Gastroesophageal sphincter (tissue), 4 donors: ENCODE data around the gene LIF. TPM values are rescaled to one million over a fixed set of nuclear protein-coding genes. Genes with fewer than 3 reads are reported as not detected.

ENCODE experiments used
- ATAC-seq: fragments of 150-250 bp; one replicate; pipeline ENCODE4 v1.9.1; 2016; ENCODE audit warnings: mild to moderate bottlenecking, moderate library complexity
- H3K27ac ChIP-seq, 4 donors: fragments of 200-600 bp; sonication (generic) in 3 of 4; 1 replicate in 3 of 4; 2 replicates in 1 of 4; pipeline ENCODE4 v1.5.1; 2016 to 2019
- H3K27me3 ChIP-seq: fragments of 200-600 bp; sonication (generic); one replicate; pipeline ENCODE4 v1.5.1; 2019
- H3K36me3 ChIP-seq, 2 donors: fragments of 200-600 bp; sonication (generic); one replicate each; pipeline ENCODE4 v1.5.1; 2019; ENCODE audit warnings: control low read depth in 1 of 2
- H3K4me1 ChIP-seq, 3 donors: fragments of 200-600 bp; sonication (generic); 1 replicate in 2 of 3; 2 replicates in 1 of 3; pipeline ENCODE4 v1.5.1; 2016 to 2019; ENCODE audit warnings: control low read depth in 2 of 3
- H3K4me3 ChIP-seq, 2 donors: fragments of 200-600 bp; sonication (generic); one replicate each; pipeline ENCODE4 v1.5.1; 2019; ENCODE audit warnings: mild to moderate bottlenecking in 1 of 2, moderate library complexity in 1 of 2
- H3K9me3 ChIP-seq, 3 donors: fragments of 200-600 bp; sonication (generic); one replicate each; pipeline ENCODE4 v1.5.1; 2017 to 2019; ENCODE audit warnings: control low read depth in 2 of 3
- EP300 ChIP-seq: sonication (generic); formaldehyde crosslinking; IDR thresholded peaks from one replicate; pipeline ENCODE4 v1.6.1; 2017; ENCODE audit warnings: antibody characterized with exemption, mild to moderate bottlenecking
- POLR2A ChIP-seq, 2 donors: fragments of 450-650 bp; IDR thresholded peaks; one replicate each; pipeline ENCODE4 v1.6.1; 2017; ENCODE audit warnings: antibody characterized with exemption in 2 of 2, mild to moderate bottlenecking in 2 of 2, moderate library complexity in 1 of 2
- POLR2AphosphoS5 ChIP-seq: sonication (generic); formaldehyde crosslinking; IDR thresholded peaks from one replicate; pipeline ENCODE4 v1.6.1; 2017; ENCODE audit warnings: antibody characterized with exemption
- WGBS, 2 donors: methylation state at CpG; one replicate each; pipeline ENCODE4 v1.1.5; 2018; ENCODE audit warnings: low coverage in 1 of 2; 5-methylcytosine and 5-hydroxymethylcytosine counted together
- total RNA-seq, 4 donors: library from RNA; depleted of rRNA; stranded (reverse); fragments of >200 nt; gene quantifications; one replicate each; pipeline ENCODE4 v1.1.0, GENCODE V29; 2016
- TF ChIP-seq, protein P1 (sequence below), 4 experiments: fragments of 200-600 bp in 2 of 4; fragments of 450-650 bp in 2 of 4; sonication (generic) in 1 of 4; IDR thresholded peaks; one replicate each; pipeline ENCODE4 v1.5.1; 2017 to 2019; ENCODE audit warnings: antibody characterized with exemption in 4 of 4, mild to moderate bottlenecking in 2 of 4, moderate library complexity in 2 of 4

The LIF gene
- total RNA-seq, 4 donors from 2014 or later = 0.58 to 15.8 (median 0.59) TPM; not detected in 1

DNA sequence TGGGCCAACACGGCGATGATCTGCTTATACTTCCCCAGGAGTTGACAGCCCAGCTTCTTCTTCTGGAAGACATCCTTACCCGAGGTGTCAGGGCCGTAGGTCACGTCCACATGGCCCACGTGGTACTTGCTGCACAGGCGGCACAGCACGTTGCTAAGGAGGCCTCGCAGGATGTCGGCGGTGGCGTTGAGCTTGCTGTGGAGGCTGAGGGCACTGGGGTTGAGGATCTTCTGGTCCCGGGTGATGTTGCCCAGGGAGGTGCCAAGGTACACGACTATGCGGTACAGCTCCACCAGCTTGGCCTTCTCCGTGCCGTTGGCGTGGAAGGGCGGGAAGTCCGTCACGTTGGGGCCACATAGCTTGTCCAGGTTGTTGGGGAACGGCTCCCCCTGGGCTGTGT is 2.9 kb downstream of the LIF start:
- TF ChIP-seq, protein P1, sequence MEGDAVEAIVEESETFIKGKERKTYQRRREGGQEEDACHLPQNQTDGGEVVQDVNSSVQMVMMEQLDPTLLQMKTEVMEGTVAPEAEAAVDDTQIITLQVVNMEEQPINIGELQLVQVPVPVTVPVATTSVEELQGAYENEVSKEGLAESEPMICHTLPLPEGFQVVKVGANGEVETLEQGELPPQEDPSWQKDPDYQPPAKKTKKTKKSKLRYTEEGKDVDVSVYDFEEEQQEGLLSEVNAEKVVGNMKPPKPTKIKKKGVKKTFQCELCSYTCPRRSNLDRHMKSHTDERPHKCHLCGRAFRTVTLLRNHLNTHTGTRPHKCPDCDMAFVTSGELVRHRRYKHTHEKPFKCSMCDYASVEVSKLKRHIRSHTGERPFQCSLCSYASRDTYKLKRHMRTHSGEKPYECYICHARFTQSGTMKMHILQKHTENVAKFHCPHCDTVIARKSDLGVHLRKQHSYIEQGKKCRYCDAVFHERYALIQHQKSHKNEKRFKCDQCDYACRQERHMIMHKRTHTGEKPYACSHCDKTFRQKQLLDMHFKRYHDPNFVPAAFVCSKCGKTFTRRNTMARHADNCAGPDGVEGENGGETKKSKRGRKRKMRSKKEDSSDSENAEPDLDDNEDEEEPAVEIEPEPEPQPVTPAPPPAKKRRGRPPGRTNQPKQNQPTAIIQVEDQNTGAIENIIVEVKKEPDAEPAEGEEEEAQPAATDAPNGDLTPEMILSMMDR (IDR thresholded peaks at IDR 0.05) = no peak
- TF ChIP-seq EP300 (no peak), POLR2A (IDR thresholded peaks at IDR 0.05) (no peak), POLR2AphosphoS5 (no peak)
- Histone ChIP-seq H3K9me3 (no peaks in the 10 kb centered on the region), H3K27ac (no peak overlapping the region), H3K4me3 (no peak overlapping the region), H3K36me3 (no peaks in the 10 kb centered on the region), H3K4me1 (peaks cover 0 to 19% (median 14%) of the 10 kb centered on the region in 3 donors), H3K27me3 (peaks cover 63% of the 10 kb centered on the region)
- WGBS, 2 donors = 80 to 91% methylated on average over 3 to 4 of the region's 22 CpGs
- no peak for ATAC-seq

DNA sequence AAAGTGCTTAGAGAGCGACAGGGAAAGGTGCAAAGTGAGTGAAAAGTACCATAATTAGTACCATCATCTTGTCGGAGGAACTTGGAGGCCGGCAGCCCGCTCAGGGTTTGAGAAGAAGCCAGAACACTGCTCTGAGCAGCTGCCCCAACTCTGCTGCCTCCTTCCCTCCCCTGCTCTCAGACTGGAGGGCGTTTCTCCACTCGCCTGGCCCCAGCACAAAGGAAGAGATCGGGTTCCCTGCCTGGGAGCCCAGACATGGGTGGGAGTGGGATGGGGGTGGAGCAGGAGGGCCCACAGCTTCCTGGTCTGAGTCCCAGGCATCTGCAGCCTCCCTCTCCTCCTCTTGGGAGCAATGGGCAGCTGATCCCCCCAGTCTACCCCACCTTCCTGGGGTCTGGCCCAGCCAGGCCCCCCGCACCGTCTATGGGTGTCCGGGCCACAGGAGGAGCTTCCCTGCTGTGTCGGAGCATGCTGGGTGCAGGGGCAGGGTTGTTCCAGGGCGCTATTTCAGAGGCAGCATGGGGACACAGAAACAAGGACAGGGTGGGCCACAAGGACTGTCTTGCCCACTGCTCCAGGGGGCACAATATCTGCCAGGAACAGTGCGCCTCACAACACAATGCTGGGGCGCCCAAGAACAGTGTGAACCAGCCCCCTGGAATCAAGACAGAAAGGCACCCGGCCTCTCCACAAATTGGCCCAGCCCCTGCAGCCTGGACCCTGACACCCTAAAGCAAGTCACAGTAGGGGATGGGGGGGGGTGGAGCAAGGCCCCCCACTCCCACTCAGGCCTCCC is 4.8 kb downstream of the LIF start:
- H3K36me3 ChIP-seq = no peaks in the 10 kb centered on the region
- no peak overlapping the region for H3K4me3 ChIP-seq
- WGBS, 2 donors = 20 to 53% methylated on average over 1 to 3 of the region's 15 CpGs
- ATAC-seq = no peak
- peaks cover 0 to 14% (median 13%) of the 10 kb centered on the region in 3 donors for H3K4me1 ChIP-seq
- H3K9me3 ChIP-seq = no peaks in the 10 kb centered on the region
- H3K27me3 ChIP-seq = peaks cover 44% of the 10 kb centered on the region
- TF ChIP-seq POLR2A (IDR thresholded peaks at IDR 0.05) (no peak), POLR2AphosphoS5 (no peak), EP300 (no peak)
- TF ChIP-seq, protein P1 (IDR thresholded peaks at IDR 0.05) = no peak
- H3K27ac ChIP-seq = peak overlapping the region in 1 of 4 donors; percentile 18

DNA sequence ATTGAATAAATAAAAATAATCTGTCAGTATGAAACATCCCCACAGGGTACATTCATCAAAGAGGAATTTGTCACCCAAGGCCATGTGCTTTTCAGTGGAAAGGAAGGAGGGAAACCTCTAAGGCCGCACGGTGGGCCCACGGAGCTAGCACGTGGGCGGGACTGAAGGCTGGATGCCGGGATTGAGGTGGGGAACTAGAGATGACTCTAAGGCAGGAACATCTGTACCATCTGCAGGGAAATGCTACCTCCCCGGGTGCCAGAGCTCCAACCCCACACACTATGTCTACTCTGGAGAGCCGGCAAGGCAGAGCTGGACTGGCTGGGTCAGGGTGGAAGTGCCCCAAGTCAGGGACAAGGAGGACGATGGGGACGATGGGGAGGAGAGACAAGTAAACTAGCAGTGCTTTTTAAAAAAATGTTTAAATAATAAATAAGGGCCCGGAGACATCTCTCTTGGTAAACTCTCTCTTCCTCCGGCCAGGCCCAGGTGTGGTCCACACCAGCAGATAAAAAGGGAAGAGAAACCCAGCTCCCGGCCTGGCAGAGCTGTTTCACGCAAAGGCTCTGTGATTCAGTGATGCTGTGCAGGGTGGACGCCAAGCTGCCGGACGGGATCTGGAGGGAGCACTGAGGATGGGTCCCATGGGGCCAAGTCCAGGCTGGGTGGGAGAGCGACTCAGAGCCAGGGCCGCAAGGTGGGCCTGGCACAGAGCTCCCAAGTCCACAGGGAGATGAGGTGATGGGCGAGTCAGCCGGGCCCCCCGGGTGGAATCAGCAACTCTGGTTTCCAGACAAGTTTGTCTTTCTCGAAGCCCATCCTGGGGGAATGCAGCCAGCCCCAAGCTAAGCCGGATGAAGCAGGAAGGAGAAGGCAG is 5.8 kb downstream of the LIF start:
- ATAC-seq = no peak
- Histone ChIP-seq H3K4me3 (no peak overlapping the region), H3K27ac (peak overlapping the region in 1 of 4 donors; percentile 18), H3K9me3 (no peaks in the 10 kb centered on the region), H3K4me1 (peaks cover 0 to 10% (median 7%) of the 10 kb centered on the region in 3 donors), H3K36me3 (no peaks in the 10 kb centered on the region), H3K27me3 (peaks cover 34% of the 10 kb centered on the region)
- no peak for TF ChIP-seq POLR2A (IDR thresholded peaks at IDR 0.05)
- WGBS, 2 donors = 86 to 90% methylated on average over 7 to 15 of the region's 24 CpGs

DNA sequence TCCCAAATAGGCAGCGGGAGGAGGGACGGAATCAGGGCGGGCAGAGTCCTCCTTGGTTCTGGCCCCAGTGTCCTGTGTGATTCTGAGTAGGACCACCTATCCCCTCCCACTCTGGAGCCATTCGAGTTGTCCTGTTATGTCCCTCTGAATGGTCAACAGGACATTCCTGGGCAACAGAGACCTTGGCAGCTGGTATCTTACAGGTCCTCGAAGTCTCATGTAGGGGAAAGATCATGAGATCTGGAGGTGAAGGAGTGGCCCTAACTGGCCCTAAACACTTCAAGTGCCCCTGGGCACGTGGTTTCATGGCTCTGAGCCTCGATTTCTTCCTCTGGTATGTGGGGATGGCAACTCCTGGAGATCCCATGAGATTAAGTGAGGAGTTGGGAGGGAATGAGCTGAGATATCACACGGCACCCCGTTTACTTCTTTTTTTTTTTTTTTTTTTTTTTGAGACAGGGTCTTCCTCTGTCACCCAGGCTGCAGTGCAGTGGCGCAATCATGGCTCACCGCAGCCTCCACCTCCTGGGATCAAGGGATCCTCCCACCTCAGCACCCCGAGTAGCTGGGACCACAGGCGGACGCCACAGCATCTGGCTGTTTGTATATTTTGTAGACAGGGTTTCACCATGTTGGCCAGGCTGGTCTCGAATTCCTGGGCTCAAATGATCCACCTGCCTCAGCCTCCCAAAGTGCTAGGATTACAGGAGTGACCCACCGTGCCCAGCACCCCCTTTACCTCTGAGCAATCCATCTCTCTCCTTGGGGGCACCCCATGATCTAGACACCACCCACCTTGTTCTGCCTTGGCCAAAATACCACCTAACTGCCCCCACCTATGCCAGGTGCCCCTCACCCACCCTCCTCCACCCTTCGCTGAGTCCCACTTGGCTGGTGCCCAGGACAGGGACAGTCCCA is 6.8 kb downstream of the LIF start:
- 89 to 90% methylated on average over 5 to 8 of the region's 17 CpGs for WGBS, 2 donors
- H3K27ac ChIP-seq = no peak overlapping the region
- H3K27me3 ChIP-seq = peaks cover 24% of the 10 kb centered on the region
- no peaks in the 10 kb centered on the region for H3K36me3 ChIP-seq
- no peak for ATAC-seq
- peaks cover 0 to 14% (median 8%) of the 10 kb centered on the region in 3 donors for H3K4me1 ChIP-seq
- TF ChIP-seq POLR2A (IDR thresholded peaks at IDR 0.05) = no peak
- TF ChIP-seq, protein P1 (IDR thresholded peaks at IDR 0.05) = no peak
- no peak for TF ChIP-seq EP300
- TF ChIP-seq POLR2AphosphoS5 = no peak
- H3K4me3 ChIP-seq = no peak overlapping the region
- H3K9me3 ChIP-seq = no peaks in the 10 kb centered on the region
